GM18951 (cell line): ENCODE data around the gene SEMA5A.

Experiments
- POLR2A ChIP-seq: IDR thresholded peaks from 4 replicates; pipeline ENCODE4 v1.6.1; 2011; ENCODE audit warnings: mild to moderate bottlenecking; ENCODE audit not compliant: insufficient read length, insufficient read depth; ENCODE audit errors: extremely low read depth
- in situ Hi-C: fragments of 300-500 bp; cut with MboI; formaldehyde crosslinking; loops from one replicate; pipeline ENCODE4 v1.12.0; 2022; ENCODE audit warnings: low sequenced_read_pairs, mixed read lengths, inconsistent platforms; ENCODE audit not compliant: unreplicated experiment

SEMA5A gene

GRCh38 chr5:9543311-9543920 is 2.5 kb downstream of the SEMA5A start:
- no peak for TF ChIP-seq POLR2A
- in situ Hi-C loops: no loop called here

DNA sequence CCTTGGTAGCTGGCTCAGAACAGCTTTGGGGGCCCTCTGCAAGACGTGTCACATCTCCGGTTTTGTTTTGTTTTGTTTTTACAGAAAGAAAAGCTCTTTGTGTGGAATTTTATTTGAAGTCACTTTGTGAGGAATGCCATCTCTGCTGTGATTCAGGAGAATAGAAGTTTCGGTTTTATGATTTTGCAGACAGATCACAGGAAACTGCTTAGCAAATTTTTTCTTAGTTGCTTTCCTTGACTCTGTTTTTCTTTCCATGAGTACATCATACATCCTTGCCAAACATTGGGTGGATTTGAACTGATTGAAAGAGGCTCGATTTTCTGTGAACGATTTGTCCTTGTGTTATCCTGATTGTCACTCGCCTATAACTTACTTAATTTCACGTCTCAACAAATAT is 5.1 kb downstream of the SEMA5A start:
- no peak for TF ChIP-seq POLR2A
- in situ Hi-C loops: no loop called here

- in situ Hi-C loops: no loop called here
- no peak for TF ChIP-seq POLR2A
Observed at GRCh38 chr5:9538504-9538903, 7.4 kb downstream of the SEMA5A start.

DNA sequence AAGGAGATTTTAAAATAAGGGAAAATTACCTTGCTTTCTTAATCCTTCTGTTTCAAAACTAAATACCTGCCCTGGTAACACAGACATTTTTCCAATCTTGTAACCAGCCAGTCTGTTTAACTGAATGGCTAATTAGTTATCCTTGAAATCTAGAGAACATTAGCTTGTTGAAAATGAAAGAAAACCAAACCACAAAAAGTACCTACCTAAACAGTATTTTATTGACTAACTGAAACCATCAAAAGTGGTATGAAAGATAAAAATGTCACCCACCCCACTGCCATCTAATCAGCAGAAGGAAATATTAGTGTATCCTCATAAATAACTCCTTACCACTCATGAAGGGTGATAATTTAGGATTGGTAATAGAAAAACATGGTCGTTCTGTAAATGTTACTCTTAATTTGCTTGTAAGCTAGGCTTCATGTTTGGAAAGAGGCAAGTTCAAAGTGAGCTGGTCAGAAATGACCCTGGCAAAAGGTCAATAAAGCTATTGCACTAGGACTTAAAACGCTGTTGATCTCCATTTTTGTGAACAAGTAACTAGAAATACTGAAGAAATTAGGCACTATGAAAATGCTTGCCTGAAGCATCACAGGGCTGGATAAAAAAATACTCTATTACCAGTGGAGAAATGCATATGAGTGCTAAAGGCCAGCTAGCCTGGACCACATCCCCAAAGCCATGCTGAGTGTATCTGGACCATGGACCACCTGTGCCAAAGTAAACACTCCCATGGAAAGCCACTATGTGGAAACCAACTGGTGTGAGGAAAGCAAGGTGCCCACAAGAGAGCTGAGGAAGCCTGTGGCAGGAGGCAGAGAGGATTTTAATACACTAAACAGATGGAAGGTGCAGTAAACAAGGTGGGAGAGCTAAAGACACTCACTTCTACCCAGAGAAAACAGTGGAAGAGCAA is 8.4 kb downstream of the SEMA5A start:
- in situ Hi-C loops: no loop called here
- TF ChIP-seq POLR2A: no peak

- no peak for TF ChIP-seq POLR2A
Observed at GRCh38 chr5:9536717-9537116, 9.2 kb downstream of the SEMA5A start.

GRCh38 chr5:9534881-9535517 is 10.9 kb downstream of the SEMA5A start:
- in situ Hi-C loops: no loop called here
- no peak for TF ChIP-seq POLR2A

More at GRCh38 chr5:9536717-9537116, 9.2 kb downstream of the SEMA5A start:
- in situ Hi-C loops: no loop called here

- no peak for TF ChIP-seq POLR2A
- in situ Hi-C loops: no loop called here
Observed at GRCh38 chr5:9533562-9534364, 12.1 kb downstream of the SEMA5A start.

GRCh38 chr5:9533096-9533495 is 12.8 kb downstream of the SEMA5A start:
- in situ Hi-C loops: no loop called here
- no peak for TF ChIP-seq POLR2A

GRCh38 chr5:9529513-9529912 is 16.4 kb downstream of the SEMA5A start:
- in situ Hi-C loops: no loop called here
- no peak for TF ChIP-seq POLR2A

GRCh38 chr5:9529041-9529480 is 16.8 kb downstream of the SEMA5A start:
- in situ Hi-C loops: no loop called here
- no peak for TF ChIP-seq POLR2A

- TF ChIP-seq POLR2A: no peak
- in situ Hi-C loops: no loop called here
Observed at GRCh38 chr5:9524941-9525340, 20.9 kb downstream of the SEMA5A start.

- in situ Hi-C loops: no loop called here
- no peak for TF ChIP-seq POLR2A
Observed at GRCh38 chr5:9523090-9523823, 22.6 kb downstream of the SEMA5A start.
